ENCODE measurements around the gene IL26.

DNA sequence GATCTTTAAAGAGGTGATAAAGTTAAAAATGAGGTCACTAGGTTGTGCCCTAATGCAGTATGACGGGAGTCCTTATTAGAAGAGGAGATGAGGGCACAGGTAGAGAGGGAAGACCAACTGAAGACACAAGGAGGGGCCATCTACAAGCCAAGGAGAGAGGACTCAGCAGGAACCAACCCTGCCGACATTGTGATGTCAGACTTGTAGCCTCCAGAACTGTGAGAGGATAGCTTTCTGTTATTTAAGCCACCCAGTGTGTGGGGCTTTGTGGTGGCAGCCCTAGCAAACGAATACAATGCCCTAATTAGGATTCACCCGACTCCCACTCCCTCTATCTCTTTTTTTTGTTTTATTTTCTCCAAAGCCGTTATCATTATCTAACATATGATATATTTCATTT is 7.9 kb upstream of the IL26 start:
- no peak for TF ChIP-seq CTCF (IDR thresholded peaks at IDR 0.05)
- TF ChIP-seq POLR2A (IDR thresholded peaks at IDR 0.05): no peak
